Right lobe of liver (tissue), 4 donors: Measurements from ENCODE around the gene FBXW11.

Source experiments
- CTCF ChIP-seq, 4 donors: fragments of 200-600 bp in 3 of 4; fragments of 450-650 bp in 1 of 4; IDR thresholded peaks; one replicate each; pipeline versions ENCODE4 v1.5.1 to v1.8.0; 2016 to 2022; ENCODE audit warnings: antibody characterized with exemption in 4 of 4, mild to moderate bottlenecking in 2 of 4
- POLR2A ChIP-seq: fragments of 450-650 bp; IDR thresholded peaks from one replicate; pipeline ENCODE4 v1.6.1; 2017; ENCODE audit warnings: antibody characterized with exemption, mild to moderate bottlenecking
- donor health status: DM: no; HTN: no; CAD: no.
- donor health status: DM: no; HTN: no; CAD: no.
- donor health status: DM: no; HTN: yes; CAD: no.

- TF ChIP-seq CTCF (IDR thresholded peaks at IDR 0.05): no peak
- TF ChIP-seq POLR2A: no peak
Observed at GRCh38 chr5:171816666-171817065, 189.8 kb downstream of the FBXW11 start.
